HG03521 (cell line): Measurements from ENCODE around the gene INPP5K.
"Not testable (repeated sequence)": the region's sequence is repeated elsewhere in the genome, so short reads cannot be mapped to it uniquely, and the experiment has no call there.

ENCODE experiments used
- ATAC-seq: cut with Tn5 transposase; IDR thresholded peaks from one replicate; pipeline ENCODE4 v1.9.1; 2021; ENCODE audit warnings: mild to moderate bottlenecking, moderate library complexity; ENCODE audit not compliant: unreplicated experiment

INPP5K gene

GRCh38 chr17:1548032-1548431 is 31.6 kb upstream of the INPP5K start:
- no peak for ATAC-seq

GRCh38 chr17:1546292-1546922 is 30.0 kb upstream of the INPP5K start:
- ATAC-seq, result no peak

- ATAC-seq, result no peak
Observed at GRCh38 chr17:1545618-1546017, 29.2 kb upstream of the INPP5K start.

- ATAC-seq, result no peak
Observed at GRCh38 chr17:1542316-1542715, 25.9 kb upstream of the INPP5K start.

GRCh38 chr17:1541367-1541904 is 25.0 kb upstream of the INPP5K start:
- ATAC-seq, result no peak

- no peak for ATAC-seq
Observed at GRCh38 chr17:1539811-1540210, 23.4 kb upstream of the INPP5K start.

- no peak for ATAC-seq
Observed at GRCh38 chr17:1535737-1536136, 19.3 kb upstream of the INPP5K start.

- ATAC-seq, result no peak
Observed at GRCh38 chr17:1533661-1534325, 17.4 kb upstream of the INPP5K start.

- no peak for ATAC-seq
Observed at GRCh38 chr17:1532836-1533602, 16.6 kb upstream of the INPP5K start.

- no peak for ATAC-seq
Observed at GRCh38 chr17:1529863-1530262, 13.5 kb upstream of the INPP5K start.

GRCh38 chr17:1526876-1527275 is 10.5 kb upstream of the INPP5K start:
- ATAC-seq, result not testable (repeated sequence)

GRCh38 chr17:1522626-1523025 is 6.2 kb upstream of the INPP5K start:
- no peak for ATAC-seq

GRCh38 chr17:1521086-1521640 is 4.8 kb upstream of the INPP5K start:
- ATAC-seq, result no peak

- ATAC-seq, result no peak
Observed at GRCh38 chr17:1519678-1520077, 3.3 kb upstream of the INPP5K start.

GRCh38 chr17:1518410-1518809 is 2.0 kb upstream of the INPP5K start:
- no peak for ATAC-seq

GRCh38 chr17:1515640-1516387 is 598 bp downstream of the INPP5K start:
- ATAC-seq, result no peak

- no peak for ATAC-seq
Observed at GRCh38 chr17:1512351-1512750, 4.1 kb downstream of the INPP5K start.

- no peak for ATAC-seq
Observed at GRCh38 chr17:1511756-1512321, 4.6 kb downstream of the INPP5K start.

GRCh38 chr17:1511290-1511689 is 5.1 kb downstream of the INPP5K start:
- no peak for ATAC-seq

GRCh38 chr17:1509290-1509881 is 7.0 kb downstream of the INPP5K start:
- ATAC-seq, result no peak
